ENCODE data around the gene AAGAB.
A peak's percentile ranks its signal among the peaks of the same experiment; 100 is the strongest.

The AAGAB gene

GRCh38 chr15:67186226-67186649, 68.2 kb downstream of the AAGAB start:
- no peak for DNase-seq

- DNase-seq: no peak
These were observed 68.7 kb downstream of the AAGAB start for GRCh38 chr15:67185621-67186225.

GRCh38 chr15:67185051-67185450, 69.4 kb downstream of the AAGAB start:
- no peak for DNase-seq

- no peak for DNase-seq
These were observed 70.1 kb downstream of the AAGAB start for GRCh38 chr15:67184208-67184925.

GRCh38 chr15:67183443-67184169, 70.9 kb downstream of the AAGAB start:
- no peak for DNase-seq

GRCh38 chr15:67181221-67181639, 73.2 kb downstream of the AAGAB start:
- no peak for DNase-seq

- no peak for DNase-seq
These were observed 73.8 kb downstream of the AAGAB start for GRCh38 chr15:67180514-67181191.

- DNase-seq: no peak
These were observed 74.4 kb downstream of the AAGAB start for GRCh38 chr15:67180035-67180434.

GRCh38 chr15:67179411-67179995, 75.0 kb downstream of the AAGAB start:
- DNase-seq: no peak

- no peak for DNase-seq
These were observed 75.8 kb downstream of the AAGAB start for GRCh38 chr15:67178569-67179210.

GRCh38 chr15:67177752-67178151, 76.7 kb downstream of the AAGAB start:
- DNase-seq: no peak

- no peak for DNase-seq
These were observed 78.1 kb downstream of the AAGAB start for GRCh38 chr15:67176195-67176971.

GRCh38 chr15:67175643-67176071, 78.8 kb downstream of the AAGAB start:
- peak; percentile 33 for DNase-seq

GRCh38 chr15:67174864-67175573, 79.4 kb downstream of the AAGAB start:
- peak; percentile 60 for DNase-seq

GRCh38 chr15:67174446-67174845, 80.0 kb downstream of the AAGAB start:
- DNase-seq: no peak

GRCh38 chr15:67173786-67174185, 80.7 kb downstream of the AAGAB start:
- DNase-seq: no peak

- DNase-seq: no peak
These were observed 81.5 kb downstream of the AAGAB start for GRCh38 chr15:67173005-67173404.

GRCh38 chr15:67172172-67172571, 82.3 kb downstream of the AAGAB start:
- peak; percentile 44 for DNase-seq

GRCh38 chr15:67171471-67171870, 83.0 kb downstream of the AAGAB start:
- DNase-seq: no peak

- DNase-seq: no peak
These were observed 84.1 kb downstream of the AAGAB start for GRCh38 chr15:67170143-67170925.

All from stimulated activated CD4-positive, alpha-beta T cell treated with anti-CD3 and anti-CD28 coated beads, Interleukin-15, amount 100 ng/mL, for 24 hours (primary cell).